B cell (primary cell): ENCODE data around the gene SFSWAP.

Experiments
- EZH2 ChIP-seq: IDR thresholded peaks from 2 replicates; pipeline ENCODE4 v1.6.1; 2012; ENCODE audit warnings: borderline replicate concordance, low read depth, mild to moderate bottlenecking, moderate library complexity, low read length; ENCODE audit not compliant: insufficient read depth, poor library complexity, severe bottlenecking
- TF ChIP-seq, protein P1 (sequence below): fragments of 200-600 bp; IDR thresholded peaks from one replicate; pipeline ENCODE4 v1.8.0; 2022; ENCODE audit warnings: antibody characterized with exemption, mild to moderate bottlenecking

DNA sequence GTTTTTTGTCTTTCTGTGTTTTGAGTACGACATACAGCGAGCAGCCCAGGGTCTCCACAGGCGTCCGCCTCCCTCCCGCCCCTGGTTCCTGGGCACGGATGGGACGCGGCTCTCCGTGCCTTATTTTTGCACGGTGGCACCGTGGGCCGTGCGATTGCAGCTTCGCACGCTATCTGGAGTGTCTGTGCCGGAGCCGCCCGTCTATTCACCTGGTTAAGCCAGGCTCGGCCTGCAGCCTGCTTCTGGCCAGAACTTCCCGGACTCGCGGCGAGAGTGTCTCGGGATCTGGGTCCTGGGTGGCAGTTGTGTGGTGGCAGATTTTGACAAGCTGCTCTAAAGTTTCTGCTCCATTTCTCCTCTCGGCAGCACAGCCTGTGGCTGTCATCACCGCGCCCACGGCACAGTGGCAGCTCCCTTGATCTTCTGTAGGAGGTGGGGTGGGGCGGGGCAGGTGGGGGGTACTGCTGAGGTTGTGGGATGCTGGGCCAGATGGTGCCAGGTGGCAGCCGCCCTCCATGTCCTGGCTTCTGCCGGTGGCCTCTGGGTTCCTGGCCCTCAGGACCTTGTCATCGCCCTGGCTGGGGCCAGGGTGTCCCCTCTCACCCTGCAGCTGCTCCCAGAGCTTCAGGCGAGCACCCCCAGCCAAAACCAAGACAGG is 120.2 kb downstream of the SFSWAP start:
- TF ChIP-seq, protein P1, sequence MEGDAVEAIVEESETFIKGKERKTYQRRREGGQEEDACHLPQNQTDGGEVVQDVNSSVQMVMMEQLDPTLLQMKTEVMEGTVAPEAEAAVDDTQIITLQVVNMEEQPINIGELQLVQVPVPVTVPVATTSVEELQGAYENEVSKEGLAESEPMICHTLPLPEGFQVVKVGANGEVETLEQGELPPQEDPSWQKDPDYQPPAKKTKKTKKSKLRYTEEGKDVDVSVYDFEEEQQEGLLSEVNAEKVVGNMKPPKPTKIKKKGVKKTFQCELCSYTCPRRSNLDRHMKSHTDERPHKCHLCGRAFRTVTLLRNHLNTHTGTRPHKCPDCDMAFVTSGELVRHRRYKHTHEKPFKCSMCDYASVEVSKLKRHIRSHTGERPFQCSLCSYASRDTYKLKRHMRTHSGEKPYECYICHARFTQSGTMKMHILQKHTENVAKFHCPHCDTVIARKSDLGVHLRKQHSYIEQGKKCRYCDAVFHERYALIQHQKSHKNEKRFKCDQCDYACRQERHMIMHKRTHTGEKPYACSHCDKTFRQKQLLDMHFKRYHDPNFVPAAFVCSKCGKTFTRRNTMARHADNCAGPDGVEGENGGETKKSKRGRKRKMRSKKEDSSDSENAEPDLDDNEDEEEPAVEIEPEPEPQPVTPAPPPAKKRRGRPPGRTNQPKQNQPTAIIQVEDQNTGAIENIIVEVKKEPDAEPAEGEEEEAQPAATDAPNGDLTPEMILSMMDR = no peak
- TF ChIP-seq EZH2 = no peak
